Neutrophil (primary cell): ENCODE measurements around the gene POLDIP3.

Experiments
- H3K27ac ChIP-seq: fragments of 200-600 bp; sonication (generic); 2 replicates; pipeline ENCODE4 v1.5.1; 2016; ENCODE audit warnings: mild to moderate bottlenecking, moderate library complexity
- H3K27me3 ChIP-seq: fragments of 200-600 bp; sonication (generic); 2 replicates; pipeline ENCODE4 v1.6.0; 2016; ENCODE audit warnings: mild to moderate bottlenecking
- H3K36me3 ChIP-seq: fragments of 200-600 bp; sonication (generic); 2 replicates; pipeline ENCODE4 v1.5.1; 2017
- H3K4me1 ChIP-seq, 2 experiments: fragments of 200-600 bp in 1 of 2; sonication (generic) in 1 of 2; 1 replicate in 1 of 2; 2 replicates in 1 of 2; pipeline versions ENCODE4 v1.5.1 to v1.6.1; 2013 to 2016; ENCODE audit warnings: low read depth in 1 of 2, low read length in 1 of 2, mild to moderate bottlenecking in 1 of 2, moderate library complexity in 1 of 2; ENCODE audit not compliant: control insufficient read depth in 1 of 2, insufficient read depth in 1 of 2
- H3K4me3 ChIP-seq, 2 experiments: fragments of 200-600 bp in 1 of 2; sonication (generic) in 1 of 2; 1 replicate in 1 of 2; 2 replicates in 1 of 2; pipeline ENCODE4 v1.5.1; 2013 to 2016; ENCODE audit warnings: low read depth in 1 of 2, low read length in 1 of 2, mild to moderate bottlenecking in 1 of 2, moderate library complexity in 1 of 2
- H3K9me3 ChIP-seq: fragments of 200-600 bp; sonication (generic); 2 replicates; pipeline ENCODE4 v1.5.1; 2016
- TF ChIP-seq, protein P1 (sequence below): fragments of 200-600 bp; sonication (generic); IDR thresholded peaks from 2 replicates; pipeline ENCODE4 v1.5.1; 2016; ENCODE audit warnings: antibody characterized with exemption

Gene POLDIP3

DNA sequence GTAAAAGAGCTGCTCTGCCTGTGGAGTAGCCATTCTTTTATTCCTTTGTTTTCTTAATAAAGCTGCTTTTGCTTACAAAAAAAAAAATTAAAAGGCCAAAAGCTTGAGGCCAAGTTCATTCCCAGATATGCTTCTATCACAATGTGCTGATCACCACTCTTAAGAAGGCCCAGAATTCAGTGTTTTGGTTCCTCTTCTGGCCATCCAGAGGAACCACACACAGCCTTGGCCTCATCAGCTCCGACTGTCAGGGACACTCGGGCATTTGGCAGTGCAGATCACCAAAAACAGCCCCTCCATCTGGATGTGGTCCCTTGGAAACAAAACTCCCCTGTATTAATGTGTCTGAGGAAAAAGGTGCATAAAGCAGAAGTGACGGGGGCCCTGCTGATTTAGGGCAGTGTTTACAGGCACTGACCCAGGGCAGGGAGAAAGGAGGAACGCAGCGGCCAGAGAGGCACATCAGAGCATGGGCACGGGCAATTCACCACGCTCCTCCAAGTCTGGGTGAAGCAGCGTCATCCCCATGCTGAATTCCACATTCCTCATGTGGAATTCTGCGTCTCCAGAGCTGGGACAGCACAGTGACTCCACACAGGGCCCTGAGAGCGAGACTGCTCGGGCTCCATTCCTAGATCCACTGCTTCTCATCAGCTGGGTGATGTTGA lies 17.7 kb downstream of the POLDIP3 start:
- H3K36me3 ChIP-seq: peaks cover 99% of the 10 kb centered on the region

DNA sequence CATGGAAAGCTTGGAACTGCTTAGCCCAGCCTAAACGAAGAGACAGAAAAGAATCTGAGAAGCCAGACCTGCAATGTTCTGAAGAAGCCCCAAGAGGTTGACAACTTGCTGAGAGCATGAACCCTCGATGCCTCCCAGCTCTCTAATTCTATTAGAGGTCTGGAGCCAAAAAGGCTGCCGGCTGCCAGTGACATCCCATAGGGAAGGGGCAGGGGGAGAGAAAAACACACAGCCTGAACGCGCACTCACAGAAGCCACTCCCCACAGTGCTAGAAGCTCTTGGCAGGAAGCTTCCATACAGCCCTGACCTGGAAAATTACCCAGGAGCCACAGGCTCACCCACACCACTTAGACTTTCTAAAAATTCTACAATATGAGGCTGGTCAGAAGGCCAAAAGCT lies 18.3 kb downstream of the POLDIP3 start:
- Histone ChIP-seq H3K27me3 (no peaks in the 10 kb centered on the region), H3K9me3 (no peaks in the 10 kb centered on the region), H3K4me3 (no peak overlapping the region), H3K27ac (no peak overlapping the region), H3K4me1 (no peaks in the 10 kb centered on the region), H3K36me3 (peaks cover 99% of the 10 kb centered on the region)
- TF ChIP-seq, protein P1, sequence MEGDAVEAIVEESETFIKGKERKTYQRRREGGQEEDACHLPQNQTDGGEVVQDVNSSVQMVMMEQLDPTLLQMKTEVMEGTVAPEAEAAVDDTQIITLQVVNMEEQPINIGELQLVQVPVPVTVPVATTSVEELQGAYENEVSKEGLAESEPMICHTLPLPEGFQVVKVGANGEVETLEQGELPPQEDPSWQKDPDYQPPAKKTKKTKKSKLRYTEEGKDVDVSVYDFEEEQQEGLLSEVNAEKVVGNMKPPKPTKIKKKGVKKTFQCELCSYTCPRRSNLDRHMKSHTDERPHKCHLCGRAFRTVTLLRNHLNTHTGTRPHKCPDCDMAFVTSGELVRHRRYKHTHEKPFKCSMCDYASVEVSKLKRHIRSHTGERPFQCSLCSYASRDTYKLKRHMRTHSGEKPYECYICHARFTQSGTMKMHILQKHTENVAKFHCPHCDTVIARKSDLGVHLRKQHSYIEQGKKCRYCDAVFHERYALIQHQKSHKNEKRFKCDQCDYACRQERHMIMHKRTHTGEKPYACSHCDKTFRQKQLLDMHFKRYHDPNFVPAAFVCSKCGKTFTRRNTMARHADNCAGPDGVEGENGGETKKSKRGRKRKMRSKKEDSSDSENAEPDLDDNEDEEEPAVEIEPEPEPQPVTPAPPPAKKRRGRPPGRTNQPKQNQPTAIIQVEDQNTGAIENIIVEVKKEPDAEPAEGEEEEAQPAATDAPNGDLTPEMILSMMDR: no peak

More for the DNA sequence above, 17.7 kb downstream of the POLDIP3 start:
- no peaks in the 10 kb centered on the region for H3K27me3 ChIP-seq
- H3K27ac ChIP-seq: no peak overlapping the region
- no peak overlapping the region for H3K4me3 ChIP-seq
- no peaks in the 10 kb centered on the region for H3K9me3 ChIP-seq
- no peaks in the 10 kb centered on the region for H3K4me1 ChIP-seq
- TF ChIP-seq, protein P1: no peak

DNA sequence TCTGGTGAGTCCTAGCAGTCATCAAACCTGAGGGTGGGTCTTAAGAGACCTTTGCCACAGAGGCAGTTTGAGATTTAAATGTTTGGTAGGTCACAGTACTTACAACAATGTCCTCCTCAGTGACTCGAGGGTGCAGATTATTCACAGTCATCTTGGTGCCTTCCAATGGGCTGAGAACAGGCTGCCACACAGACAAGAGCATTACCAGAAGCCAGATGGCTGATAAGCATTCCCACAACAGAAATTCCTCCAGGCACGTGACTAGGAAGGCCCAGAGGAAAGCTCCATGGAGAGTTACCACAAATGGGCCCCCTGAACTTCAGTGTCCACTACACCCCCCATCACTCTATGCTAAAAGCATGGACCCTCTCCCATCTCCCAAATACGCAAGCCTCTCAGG lies 19.2 kb downstream of the POLDIP3 start:
- Histone ChIP-seq H3K4me3 (no peak overlapping the region), H3K36me3 (peaks cover 98% of the 10 kb centered on the region), H3K27me3 (no peaks in the 10 kb centered on the region), H3K4me1 (no peaks in the 10 kb centered on the region), H3K9me3 (no peaks in the 10 kb centered on the region), H3K27ac (no peak overlapping the region)
- TF ChIP-seq, protein P1: no peak

DNA sequence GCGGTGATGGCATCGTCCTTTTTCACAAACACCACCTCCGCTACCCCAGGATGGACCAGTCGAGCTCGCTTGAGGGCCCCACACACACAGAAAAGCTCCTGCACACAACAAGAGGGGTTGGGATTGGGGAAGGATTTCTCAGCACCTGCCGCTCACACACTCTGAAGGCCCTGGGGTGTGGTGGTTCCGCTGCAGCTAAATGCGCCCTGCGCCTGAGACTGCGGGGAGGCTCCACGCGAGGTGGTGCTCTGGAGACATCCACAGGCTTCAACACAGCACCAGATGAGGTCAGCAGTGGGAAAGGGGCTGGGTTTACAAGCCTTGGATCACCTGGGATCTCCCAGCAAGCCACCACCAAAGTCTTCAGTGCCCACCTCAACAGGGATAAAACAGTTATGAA lies 22.7 kb downstream of the POLDIP3 start:
- Histone ChIP-seq H3K4me1 (peaks cover 7 to 10% of the 10 kb centered on the region in 2 experiments), H3K27me3 (no peaks in the 10 kb centered on the region), H3K4me3 (no peak overlapping the region), H3K9me3 (no peaks in the 10 kb centered on the region), H3K36me3 (peaks cover 91% of the 10 kb centered on the region), H3K27ac (no peak overlapping the region)
- TF ChIP-seq, protein P1: no peak

DNA sequence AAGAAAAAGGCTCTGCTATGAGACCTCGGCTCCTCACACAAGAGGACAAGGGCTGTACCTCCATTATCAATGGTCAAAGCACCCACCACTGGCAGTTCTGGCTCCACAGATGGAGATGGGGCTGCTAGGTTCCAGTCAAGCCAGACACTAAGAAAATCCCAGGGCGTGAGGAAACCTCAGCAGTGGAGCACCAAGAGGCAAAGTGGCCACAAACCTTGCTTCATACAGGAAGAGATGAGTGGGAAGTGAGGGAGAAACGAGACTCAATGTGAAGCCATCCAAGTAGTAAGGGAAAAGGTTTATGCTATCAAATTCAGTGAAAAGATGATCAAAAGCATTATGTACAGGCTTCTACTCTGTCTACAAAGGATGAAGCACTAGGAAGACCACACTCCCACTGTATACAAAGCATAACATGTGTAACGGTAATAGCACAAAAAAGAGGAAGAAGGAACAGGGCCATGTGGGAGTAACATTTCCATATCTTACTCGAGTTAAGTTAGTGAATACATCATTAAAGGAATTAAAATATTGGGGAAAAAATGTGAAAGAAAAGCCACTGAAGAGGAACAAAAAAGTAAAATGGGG lies 27.0 kb downstream of the POLDIP3 start:
- no peaks in the 10 kb centered on the region for H3K9me3 ChIP-seq
- peaks cover 91% of the 10 kb centered on the region for H3K36me3 ChIP-seq
- H3K4me3 ChIP-seq: no peak overlapping the region
- TF ChIP-seq, protein P1: no peak
- no peaks in the 10 kb centered on the region for H3K27me3 ChIP-seq
- peak overlapping the region; percentile 58 for H3K27ac ChIP-seq
- peaks cover 10 to 13% of the 10 kb centered on the region in 2 experiments for H3K4me1 ChIP-seq
